HEK293T (cell line): ENCODE results near the gene RIPOR2.
"Not testable (repeated sequence)": the region's sequence is repeated elsewhere in the genome, so short reads cannot be mapped to it uniquely, and the experiment has no call there.

Experiments used
- CTBP1 ChIP-seq: fragments of 450-650 bp; IDR thresholded peaks from 2 replicates; pipeline ENCODE4 v1.6.1; 2016; ENCODE audit warnings: borderline replicate concordance
- L3MBTL2 ChIP-seq: fragments of 450-650 bp; conservative IDR thresholded peaks from 2 replicates; pipeline ENCODE4 v1.6.1; 2016; ENCODE audit warnings: mild to moderate bottlenecking
- SP1 ChIP-seq: fragments of 450-650 bp; IDR thresholded peaks from 2 replicates; pipeline ENCODE4 v1.6.1; 2017
- SUZ12 ChIP-seq: fragments of 450-650 bp; IDR thresholded peaks from 2 replicates; pipeline ENCODE4 v1.6.1; 2016; ENCODE audit warnings: mild to moderate bottlenecking

DNA sequence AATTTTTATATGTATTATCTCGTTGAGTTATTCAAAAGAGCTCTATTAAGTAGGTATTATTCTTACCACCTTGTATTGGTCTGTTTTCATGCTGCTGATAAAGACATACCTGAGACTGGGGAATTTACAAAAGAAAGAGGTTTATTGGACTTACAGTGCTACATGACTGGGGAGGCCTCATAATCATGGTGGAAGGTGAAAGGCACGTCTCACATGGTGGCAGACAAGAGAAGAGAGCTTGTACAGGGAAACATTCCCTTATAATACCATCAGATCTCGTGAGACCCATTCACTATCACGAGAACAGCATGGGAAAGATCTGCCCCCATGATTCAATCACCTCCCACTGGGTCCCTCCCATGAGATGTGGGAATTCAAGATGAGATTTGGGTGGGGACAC is 181.4 kb downstream of the RIPOR2 start:
- not testable (repeated sequence) for TF ChIP-seq SP1, SUZ12, CTBP1, L3MBTL2
